ENCODE results near the gene KMT2E. TPM values are rescaled to one million over a fixed set of nuclear protein-coding genes. Genes with fewer than 3 reads are reported as not detected.

Gene KMT2E
- total and polyA plus RNA-seq, 2 donors (not counting 1 experiment from before 2014, with no cell fraction given), result 32.4 to 328 TPM

DNA sequence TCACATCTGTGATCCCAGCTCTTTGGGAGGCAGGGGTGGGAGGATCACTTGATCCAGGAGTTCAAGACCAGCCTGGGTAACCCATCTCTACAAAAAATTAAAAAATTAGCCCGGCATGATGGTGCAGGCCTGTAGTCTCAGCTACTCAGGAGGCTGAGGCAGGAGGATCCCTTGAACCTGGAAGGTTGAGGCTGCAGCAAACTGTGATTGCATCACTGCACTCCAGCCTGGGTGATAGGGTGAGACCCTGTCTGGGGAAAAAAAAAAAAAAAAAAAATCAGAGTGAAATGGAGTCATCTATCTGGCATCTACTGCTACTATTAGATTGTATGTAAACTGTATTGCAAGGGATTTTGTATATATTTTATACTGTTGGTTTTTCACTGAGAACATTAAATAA is 59.1 kb downstream of the KMT2E start:
- H3K27me3 Mint-ChIP-seq, result no peaks in the 10 kb centered on the region
- POLR2A ChIA-PET, result interaction anchor here (0.7 kb wide), 1 partner anchor 10 kb away, joined by 5 read pairs; no protein-coding TSS in a partner anchor
- H2AFZ ChIP-seq (ENCODE audit: insufficient read depth, low read depth, low read length, poor library complexity, severe bottlenecking), result no peak overlapping the region
- H3K4me3 Mint-ChIP-seq, result no peak overlapping the region
- no peaks in the 10 kb centered on the region for H3K27me3 ChIP-seq (replicated peaks in 1 of 4; ENCODE audit: control extremely low read depth in 1 of 4, control insufficient read depth in 3 of 4, insufficient read depth in 4 of 4, low read length in 3 of 4)
- no peak overlapping the region for H3K27ac ChIP-seq (ENCODE audit: low read length in 2 of 2)
- WGBS (ENCODE audit: insufficient coverage), result 100% methylated on average over 1 of the region's 1 CpG
- ATAC-seq (ENCODE audit: low read depth) (no peak), DNase-seq (no peak)
- H3K4me3 ChIP-seq (ENCODE audit: control extremely low read depth in 1 of 5, extremely low read depth in 1 of 5, insufficient read depth in 1 of 5, low read depth in 2 of 5, low read length in 4 of 5), result no peak overlapping the region
- H3K79me2 ChIP-seq (ENCODE audit: control insufficient read depth, insufficient read depth, low read length), result peaks cover 51% of the 10 kb centered on the region
- peaks cover 20% of the 10 kb centered on the region for H4K20me1 ChIP-seq (ENCODE audit: control insufficient read depth, insufficient read depth, low read length, poor library complexity, severe bottlenecking)
- H3K4me2 ChIP-seq (replicated peaks; ENCODE audit: low read depth, low read length, poor library complexity, severe bottlenecking), result no peak overlapping the region
- no peaks in the 10 kb centered on the region for H3K9me3 ChIP-seq (ENCODE audit: control extremely low read depth in 1 of 3, control insufficient read depth in 2 of 3, insufficient read depth in 1 of 3, low read length in 2 of 3)
- H3K9me3 Mint-ChIP-seq (ENCODE audit: insufficient read depth), result no peaks in the 10 kb centered on the region
- H3K4me1 ChIP-seq (ENCODE audit: control insufficient read depth in 2 of 2, insufficient read depth in 2 of 2, low read length in 2 of 2), result no peaks in the 10 kb centered on the region
- intact Hi-C loops (cut with micrococcal nuclease), result no loop called here
- TF ChIP-seq EZH2 (IDR thresholded peaks at IDR 0.05; ENCODE audit: borderline replicate concordance, insufficient read depth, low read depth, low read length, poor library complexity, severe bottlenecking), result no peak
- TF ChIP-seq, protein P1, sequence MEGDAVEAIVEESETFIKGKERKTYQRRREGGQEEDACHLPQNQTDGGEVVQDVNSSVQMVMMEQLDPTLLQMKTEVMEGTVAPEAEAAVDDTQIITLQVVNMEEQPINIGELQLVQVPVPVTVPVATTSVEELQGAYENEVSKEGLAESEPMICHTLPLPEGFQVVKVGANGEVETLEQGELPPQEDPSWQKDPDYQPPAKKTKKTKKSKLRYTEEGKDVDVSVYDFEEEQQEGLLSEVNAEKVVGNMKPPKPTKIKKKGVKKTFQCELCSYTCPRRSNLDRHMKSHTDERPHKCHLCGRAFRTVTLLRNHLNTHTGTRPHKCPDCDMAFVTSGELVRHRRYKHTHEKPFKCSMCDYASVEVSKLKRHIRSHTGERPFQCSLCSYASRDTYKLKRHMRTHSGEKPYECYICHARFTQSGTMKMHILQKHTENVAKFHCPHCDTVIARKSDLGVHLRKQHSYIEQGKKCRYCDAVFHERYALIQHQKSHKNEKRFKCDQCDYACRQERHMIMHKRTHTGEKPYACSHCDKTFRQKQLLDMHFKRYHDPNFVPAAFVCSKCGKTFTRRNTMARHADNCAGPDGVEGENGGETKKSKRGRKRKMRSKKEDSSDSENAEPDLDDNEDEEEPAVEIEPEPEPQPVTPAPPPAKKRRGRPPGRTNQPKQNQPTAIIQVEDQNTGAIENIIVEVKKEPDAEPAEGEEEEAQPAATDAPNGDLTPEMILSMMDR (IDR thresholded peaks at IDR 0.05), result no peak
- peaks cover 37 to 87% of the 10 kb centered on the region in 2 experiments for H3K36me3 ChIP-seq (replicated peaks in 1 of 2; ENCODE audit: control extremely low read depth in 1 of 2, control insufficient read depth in 1 of 2, extremely low read depth in 1 of 2, insufficient read depth in 2 of 2, low read length in 1 of 2)
- H3K27ac Mint-ChIP-seq, result no peak overlapping the region
- CTCF ChIA-PET, result no interaction called here
- H3K9ac ChIP-seq (ENCODE audit: low read length), result no peak overlapping the region
- peaks cover 3% of the 10 kb centered on the region for H3K4me1 Mint-ChIP-seq

DNA sequence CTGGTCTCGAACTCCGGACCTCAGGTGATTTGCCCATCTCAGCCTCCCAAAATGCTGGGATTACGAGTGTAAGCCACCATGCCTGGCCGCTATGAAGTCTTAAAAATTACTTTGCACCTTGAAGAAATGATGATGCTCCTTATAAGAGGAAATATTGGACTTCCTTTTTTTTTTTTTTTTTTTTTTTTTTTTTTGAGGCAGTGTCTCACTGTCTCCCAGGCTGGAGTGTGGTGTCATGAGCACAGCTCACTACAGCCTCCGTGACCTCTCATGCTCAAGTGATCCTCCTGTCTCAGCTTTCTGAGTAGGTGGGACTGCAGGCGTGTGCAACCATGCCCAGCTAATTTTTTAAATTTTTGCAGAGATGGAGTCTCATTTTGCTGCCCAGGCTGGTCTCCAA is 65.3 kb downstream of the KMT2E start:
- Histone ChIP-seq H3K79me2 (ENCODE audit: control insufficient read depth, insufficient read depth, low read length) (peaks cover 30% of the 10 kb centered on the region), H3K4me3 (ENCODE audit: control extremely low read depth in 1 of 5, extremely low read depth in 1 of 5, insufficient read depth in 1 of 5, low read depth in 2 of 5, low read length in 4 of 5) (no peak overlapping the region), H3K4me1 (ENCODE audit: control insufficient read depth in 2 of 2, insufficient read depth in 2 of 2, low read length in 2 of 2) (no peaks in the 10 kb centered on the region), H3K4me2 (replicated peaks; ENCODE audit: low read depth, low read length, poor library complexity, severe bottlenecking) (no peak overlapping the region), H3K27ac (ENCODE audit: low read length in 2 of 2) (no peak overlapping the region), H3K36me3 (replicated peaks in 1 of 2; ENCODE audit: control extremely low read depth in 1 of 2, control insufficient read depth in 1 of 2, extremely low read depth in 1 of 2, insufficient read depth in 2 of 2, low read length in 1 of 2) (peaks cover 27 to 93% of the 10 kb centered on the region in 2 experiments), H3K9me3 (ENCODE audit: control extremely low read depth in 1 of 3, control insufficient read depth in 2 of 3, insufficient read depth in 1 of 3, low read length in 2 of 3) (no peaks in the 10 kb centered on the region), H4K20me1 (ENCODE audit: control insufficient read depth, insufficient read depth, low read length, poor library complexity, severe bottlenecking) (no peaks in the 10 kb centered on the region), H3K9ac (ENCODE audit: low read length) (no peak overlapping the region), H2AFZ (ENCODE audit: insufficient read depth, low read depth, low read length, poor library complexity, severe bottlenecking) (no peak overlapping the region), H3K27me3 (replicated peaks in 1 of 4; ENCODE audit: control extremely low read depth in 1 of 4, control insufficient read depth in 3 of 4, insufficient read depth in 4 of 4, low read length in 3 of 4) (no peaks in the 10 kb centered on the region)
- no peaks in the 10 kb centered on the region for H3K4me1 Mint-ChIP-seq
- no peak overlapping the region for H3K27ac Mint-ChIP-seq
- WGBS (ENCODE audit: insufficient coverage), result 100% methylated on average over 1 of the region's 6 CpGs
- no peak for DNase-seq
- TF ChIP-seq, protein P1 (IDR thresholded peaks at IDR 0.05), result no peak
- TF ChIP-seq EZH2 (IDR thresholded peaks at IDR 0.05; ENCODE audit: borderline replicate concordance, insufficient read depth, low read depth, low read length, poor library complexity, severe bottlenecking), result no peak
- CTCF ChIA-PET, result interaction anchor here (0.8 to 1.5 kb wide), 2 partner anchors 34 to 154 kb away, joined by 3 read pairs; no protein-coding TSS in a partner anchor
- ATAC-seq (ENCODE audit: low read depth), result no peak
- no peaks in the 10 kb centered on the region for H3K9me3 Mint-ChIP-seq (ENCODE audit: insufficient read depth)
- POLR2A ChIA-PET, result no interaction called here
- no peak overlapping the region for H3K4me3 Mint-ChIP-seq
- H3K27me3 Mint-ChIP-seq, result no peaks in the 10 kb centered on the region
- intact Hi-C loops (cut with micrococcal nuclease), result no loop called here
